GM23338 (cell line): ENCODE data around the gene ABCC1. TPM values are rescaled to one million over a fixed set of nuclear protein-coding genes. Genes with fewer than 3 reads are reported as not detected.

Experiments
- ATAC-seq: fragments of 200-7000 bp; cut with Tn5 transposase; 3 replicates; pipeline ENCODE4 v1.9.1; 2020
- DNase-seq: peaks from one replicate; pipeline ENCODE4 v3.0.0-alpha.2; 2015; ENCODE audit warnings: low spot score
- H2AFZ ChIP-seq: fragments of 200-600 bp; sonication (generic); 2 replicates; pipeline ENCODE4 v1.8.0; 2016; ENCODE audit warnings: antibody characterized with exemption, mild to moderate bottlenecking, moderate library complexity
- H3F3A ChIP-seq: fragments of 200-600 bp; sonication (generic); replicated peaks from 2 replicates; pipeline ENCODE4 v1.8.0; 2017; ENCODE audit warnings: antibody characterized with exemption, mixed run types, low read depth
- H3K27ac ChIP-seq: fragments of 200-600 bp; sonication (generic); 2 replicates; pipeline ENCODE4 v1.6.1; 2016; ENCODE audit warnings: low read depth
- H3K27me3 ChIP-seq: fragments of 200-600 bp; sonication (generic); 2 replicates; pipeline ENCODE4 v1.8.0; 2016; ENCODE audit warnings: mild to moderate bottlenecking, mixed run types, moderate library complexity; ENCODE audit not compliant: insufficient read depth
- H3K36me3 ChIP-seq: fragments of 200-600 bp; sonication (generic); 2 replicates; pipeline ENCODE4 v1.8.0; 2016; ENCODE audit warnings: mild to moderate bottlenecking; ENCODE audit not compliant: insufficient read depth
- H3K4me1 ChIP-seq: fragments of 200-600 bp; sonication (generic); 2 replicates; pipeline ENCODE4 v1.8.0; 2016; ENCODE audit warnings: mild to moderate bottlenecking, moderate library complexity; ENCODE audit not compliant: insufficient read depth
- H3K4me2 ChIP-seq: fragments of 200-600 bp; sonication (generic); 2 replicates; pipeline ENCODE4 v1.7.1; 2017; ENCODE audit warnings: mixed run types
- H3K4me3 ChIP-seq: fragments of 200-600 bp; sonication (generic); 2 replicates; pipeline ENCODE4 v1.6.1; 2016; ENCODE audit warnings: mixed run types
- H3K79me2 ChIP-seq: fragments of 200-600 bp; sonication (generic); replicated peaks from 2 replicates; pipeline ENCODE4 v1.8.0; 2017; ENCODE audit warnings: mild to moderate bottlenecking; ENCODE audit not compliant: insufficient read depth
- H3K9me2 ChIP-seq: fragments of 200-600 bp; sonication (generic); 2 replicates; pipeline ENCODE4 v1.8.0; 2017; ENCODE audit not compliant: insufficient read depth
- H4K20me1 ChIP-seq: fragments of 200-600 bp; sonication (generic); replicated peaks from 2 replicates; pipeline ENCODE4 v1.8.0; 2017; ENCODE audit warnings: mild to moderate bottlenecking; ENCODE audit not compliant: insufficient read depth
- H3K27ac Mint-ChIP-seq: 2 replicates; pipeline ENCODE4 v1.8.0; 2020; ENCODE audit warnings: inconsistent platforms, mild to moderate bottlenecking, moderate library complexity, mixed read lengths
- H3K27me3 Mint-ChIP-seq: 3 replicates; pipeline ENCODE4 v1.8.0; 2022; ENCODE audit warnings: low read depth, mild to moderate bottlenecking, moderate library complexity, mixed read lengths, inconsistent platforms; ENCODE audit not compliant: insufficient read depth, poor library complexity
- H3K36me3 Mint-ChIP-seq: 3 replicates; pipeline ENCODE4 v1.8.0; 2021; ENCODE audit warnings: low read depth, mild to moderate bottlenecking, inconsistent platforms, moderate library complexity, mixed read lengths
- H3K4me1 Mint-ChIP-seq: 3 replicates; pipeline ENCODE4 v1.8.0; 2020; ENCODE audit warnings: mild to moderate bottlenecking, inconsistent platforms, mixed read lengths
- H3K4me3 Mint-ChIP-seq: 3 replicates; pipeline ENCODE4 v1.8.0; 2021; ENCODE audit warnings: moderate library complexity, mild to moderate bottlenecking, inconsistent platforms, mixed read lengths
- H3K9me3 Mint-ChIP-seq: 3 replicates; pipeline ENCODE4 v1.8.0; 2020; ENCODE audit warnings: moderate library complexity, mild to moderate bottlenecking, inconsistent platforms, mixed read lengths
- CTCF ChIP-seq, 2 experiments: fragments of 200-600 bp in 1 of 2; sonication (generic) in 1 of 2; conservative IDR thresholded peaks; 2 replicates each; pipeline versions ENCODE4 v1.5.1 to v1.6.1; 2016 to 2017; ENCODE audit warnings: antibody characterized with exemption in 2 of 2, low read depth in 2 of 2, mild to moderate bottlenecking in 2 of 2, moderate library complexity in 1 of 2
- ETS1 ChIP-seq: IDR thresholded peaks from 2 replicates; pipeline ENCODE4 v1.6.1; 2016; ENCODE audit warnings: antibody characterized with exemption
- REST ChIP-seq: IDR thresholded peaks from one replicate; pipeline ENCODE4 v1.6.1; 2018; ENCODE audit warnings: antibody characterized with exemption; ENCODE audit not compliant: unreplicated experiment
- ZNF462 ChIP-seq: fragments of 250-450 bp; sonication (Bioruptor Pico); IDR thresholded peaks from 2 replicates; pipeline ENCODE4 v1.5.0; 2020; ENCODE audit warnings: mild to moderate bottlenecking, moderate library complexity
- polyA plus RNA-seq: library from polyadenylated mRNA; unstranded; fragments of >200 nt; fragmentation: Nextera tagmentation; extraction: Ambion mirVana; gene quantifications from 2 replicates; pipeline ENCODE4 v1.2.1, GENCODE V29; 2016
- total RNA-seq: library from RNA; depleted of rRNA; stranded (reverse); fragments of >200 nt; shearing (Covaris generic); gene quantifications from 2 replicates; pipeline ENCODE4 v1.2.3, GENCODE V29; 2014

The ABCC1 gene
- total and polyA plus RNA-seq, 2 experiments from 2014 or later = 11.0 to 46.6 TPM

- Mint-ChIP-seq H3K4me1 (no peaks in the 10 kb centered on the region), H3K4me3 (no peak overlapping the region), H3K9me3 (no peaks in the 10 kb centered on the region), H3K27me3 (peaks cover 5% of the 10 kb centered on the region), H3K36me3 (peaks cover 62% of the 10 kb centered on the region), H3K27ac (no peak overlapping the region)
- Histone ChIP-seq H4K20me1 (peaks cover 16% of the 10 kb centered on the region), H3K4me3 (no peak overlapping the region), H3K36me3 (peaks cover 7% of the 10 kb centered on the region), H3K27me3 (no peaks in the 10 kb centered on the region), H3K79me2 (no peaks in the 10 kb centered on the region; the same call in 1 of the 2 replicates), H3K27ac (no peak overlapping the region), H3K9me2 (no peaks in the 10 kb centered on the region), H3F3A (no peaks in the 10 kb centered on the region), H3K4me1 (no peaks in the 10 kb centered on the region), H3K4me2 (no peak overlapping the region), H2AFZ (no peak overlapping the region)
- ATAC-seq (no peak), DNase-seq (no peak)
- no peak for TF ChIP-seq ETS1
- TF ChIP-seq REST = no peak
- TF ChIP-seq ZNF462 = no peak
- TF ChIP-seq CTCF (conservative IDR thresholded peaks at IDR 0.05; ENCODE audit: low read depth in 2 of 2) = no peak
These were observed 67.1 kb downstream of the ABCC1 start for GRCh38 chr16:16016388-16016964.
